Neural progenitor cell (in vitro differentiated cells): ENCODE measurements around the gene ANKS3. TPM values are rescaled to one million over a fixed set of nuclear protein-coding genes. Genes with fewer than 3 reads are reported as not detected.

Experiments
- DNase-seq: peaks from one replicate; pipeline ENCODE4 v3.0.0-alpha.2; 2016; ENCODE audit warnings: low spot score
- H2AFZ ChIP-seq: fragments of 200-600 bp; sonication (generic); replicated peaks from 2 replicates; pipeline ENCODE4 v1.6.1; 2016; ENCODE audit warnings: antibody characterized with exemption
- H3F3A ChIP-seq: fragments of 200-600 bp; sonication (generic); 2 replicates; pipeline ENCODE4 v1.6.1; 2016; ENCODE audit warnings: antibody characterized with exemption, low read depth
- H3K27ac ChIP-seq: fragments of 200-600 bp; sonication (generic); 2 replicates; pipeline ENCODE4 v1.5.1; 2016; ENCODE audit warnings: mild to moderate bottlenecking
- H3K27me3 ChIP-seq: fragments of 200-600 bp; sonication (generic); 2 replicates; pipeline ENCODE4 v1.6.1; 2016; ENCODE audit warnings: mild to moderate bottlenecking, moderate library complexity
- H3K36me3 ChIP-seq: fragments of 200-600 bp; sonication (generic); 2 replicates; pipeline ENCODE4 v1.5.1; 2016
- H3K4me1 ChIP-seq: fragments of 200-600 bp; sonication (generic); 2 replicates; pipeline ENCODE4 v1.6.1; 2016; ENCODE audit warnings: mixed run types
- H3K4me2 ChIP-seq: fragments of 200-600 bp; sonication (generic); 2 replicates; pipeline ENCODE4 v1.6.1; 2016
- H3K4me3 ChIP-seq: fragments of 200-600 bp; sonication (generic); 2 replicates; pipeline ENCODE4 v1.5.1; 2016
- H3K79me2 ChIP-seq: fragments of 200-600 bp; sonication (generic); 2 replicates; pipeline ENCODE4 v1.6.1; 2016; ENCODE audit warnings: low read depth
- H3K9ac ChIP-seq: fragments of 200-600 bp; sonication (generic); 2 replicates; pipeline ENCODE4 v1.6.1; 2016
- H3K9me3 ChIP-seq: fragments of 200-600 bp; sonication (generic); 2 replicates; pipeline ENCODE4 v1.5.1; 2016; ENCODE audit warnings: low read depth
- H4K20me1 ChIP-seq: fragments of 200-600 bp; sonication (generic); 2 replicates; pipeline ENCODE4 v1.6.1; 2016; ENCODE audit warnings: low read depth
- H3K27ac Mint-ChIP-seq: 3 replicates; pipeline ENCODE4 v1.8.0; 2021; ENCODE audit warnings: mixed read lengths
- H3K27me3 Mint-ChIP-seq: 2 replicates; pipeline ENCODE4 v1.8.0; 2022; ENCODE audit warnings: low read depth, mild to moderate bottlenecking, inconsistent platforms, moderate library complexity, mixed read lengths; ENCODE audit not compliant: insufficient read depth
- H3K36me3 Mint-ChIP-seq: 3 replicates; pipeline ENCODE4 v1.8.0; 2021; ENCODE audit warnings: mixed read lengths
- H3K4me1 Mint-ChIP-seq: 3 replicates; pipeline ENCODE4 v1.8.0; 2021; ENCODE audit warnings: mixed read lengths
- H3K4me3 Mint-ChIP-seq: 3 replicates; pipeline ENCODE4 v1.8.0; 2021; ENCODE audit warnings: mild to moderate bottlenecking, moderate library complexity, mixed read lengths
- H3K9me3 Mint-ChIP-seq: 3 replicates; pipeline ENCODE4 v1.8.0; 2020; ENCODE audit warnings: mixed read lengths
- EZH2 ChIP-seq: fragments of 200-600 bp; sonication (generic); IDR thresholded peaks from 2 replicates; pipeline ENCODE4 v1.6.1; 2017; ENCODE audit warnings: antibody characterized with exemption, mild to moderate bottlenecking, moderate library complexity
- EZH2phosphoT487 ChIP-seq: fragments of 200-600 bp; sonication (generic); IDR thresholded peaks from 2 replicates; pipeline ENCODE4 v1.6.1; 2017; ENCODE audit warnings: antibody characterized with exemption
- total RNA-seq: library from RNA; depleted of rRNA; stranded (reverse); fragments of >200 nt; gene quantifications from 2 replicates; pipeline ENCODE4 v1.2.3, GENCODE V29; 2015; ENCODE audit warnings: low replicate concordance
- TF ChIP-seq, protein P1 (sequence below): fragments of 200-600 bp; sonication (generic); IDR thresholded peaks from 2 replicates; pipeline ENCODE4 v1.5.1; 2017; ENCODE audit warnings: antibody characterized with exemption, mild to moderate bottlenecking

Gene ANKS3
- total RNA-seq, 1 donor from 2014 or later, result 20.6 TPM

DNA sequence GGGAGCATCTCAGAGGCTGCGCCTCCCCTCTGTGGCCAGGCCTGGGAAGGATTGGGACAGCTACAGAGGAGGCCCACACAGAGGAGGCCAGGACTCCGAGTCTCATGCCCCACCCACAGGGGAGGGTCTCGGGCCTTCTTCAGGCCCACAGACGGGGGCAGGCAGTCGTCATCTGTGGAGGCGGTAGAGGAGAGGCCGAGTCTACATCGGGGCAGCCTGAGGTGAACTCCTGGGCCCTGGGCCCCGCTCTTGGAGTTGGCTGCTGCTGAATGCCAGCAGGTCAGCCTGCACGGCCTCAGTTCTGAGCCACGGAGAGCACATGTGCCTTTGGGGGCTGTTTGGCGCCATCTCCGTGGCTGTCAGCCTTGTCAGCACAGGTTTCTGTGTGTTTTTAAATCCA is 48.8 kb downstream of the ANKS3 start:
- Mint-ChIP-seq H3K4me1 (no peaks in the 10 kb centered on the region), H3K27ac (no peak overlapping the region), H3K4me3 (no peak overlapping the region), H3K27me3 (peaks cover 4% of the 10 kb centered on the region), H3K9me3 (no peaks in the 10 kb centered on the region), H3K36me3 (peaks cover 4% of the 10 kb centered on the region)
- Histone ChIP-seq H4K20me1 (no peaks in the 10 kb centered on the region), H3K9ac (no peak overlapping the region), H3K79me2 (no peaks in the 10 kb centered on the region), H2AFZ (no peak overlapping the region), H3F3A (no peaks in the 10 kb centered on the region), H3K9me3 (no peaks in the 10 kb centered on the region), H3K4me3 (no peak overlapping the region), H3K27me3 (no peaks in the 10 kb centered on the region), H3K4me1 (no peaks in the 10 kb centered on the region), H3K36me3 (no peaks in the 10 kb centered on the region), H3K27ac (no peak overlapping the region), H3K4me2 (no peak overlapping the region)
- TF ChIP-seq EZH2phosphoT487, result no peak
- no peak for TF ChIP-seq EZH2
- TF ChIP-seq, protein P1, sequence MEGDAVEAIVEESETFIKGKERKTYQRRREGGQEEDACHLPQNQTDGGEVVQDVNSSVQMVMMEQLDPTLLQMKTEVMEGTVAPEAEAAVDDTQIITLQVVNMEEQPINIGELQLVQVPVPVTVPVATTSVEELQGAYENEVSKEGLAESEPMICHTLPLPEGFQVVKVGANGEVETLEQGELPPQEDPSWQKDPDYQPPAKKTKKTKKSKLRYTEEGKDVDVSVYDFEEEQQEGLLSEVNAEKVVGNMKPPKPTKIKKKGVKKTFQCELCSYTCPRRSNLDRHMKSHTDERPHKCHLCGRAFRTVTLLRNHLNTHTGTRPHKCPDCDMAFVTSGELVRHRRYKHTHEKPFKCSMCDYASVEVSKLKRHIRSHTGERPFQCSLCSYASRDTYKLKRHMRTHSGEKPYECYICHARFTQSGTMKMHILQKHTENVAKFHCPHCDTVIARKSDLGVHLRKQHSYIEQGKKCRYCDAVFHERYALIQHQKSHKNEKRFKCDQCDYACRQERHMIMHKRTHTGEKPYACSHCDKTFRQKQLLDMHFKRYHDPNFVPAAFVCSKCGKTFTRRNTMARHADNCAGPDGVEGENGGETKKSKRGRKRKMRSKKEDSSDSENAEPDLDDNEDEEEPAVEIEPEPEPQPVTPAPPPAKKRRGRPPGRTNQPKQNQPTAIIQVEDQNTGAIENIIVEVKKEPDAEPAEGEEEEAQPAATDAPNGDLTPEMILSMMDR, result no peak
- no peak for DNase-seq

DNA sequence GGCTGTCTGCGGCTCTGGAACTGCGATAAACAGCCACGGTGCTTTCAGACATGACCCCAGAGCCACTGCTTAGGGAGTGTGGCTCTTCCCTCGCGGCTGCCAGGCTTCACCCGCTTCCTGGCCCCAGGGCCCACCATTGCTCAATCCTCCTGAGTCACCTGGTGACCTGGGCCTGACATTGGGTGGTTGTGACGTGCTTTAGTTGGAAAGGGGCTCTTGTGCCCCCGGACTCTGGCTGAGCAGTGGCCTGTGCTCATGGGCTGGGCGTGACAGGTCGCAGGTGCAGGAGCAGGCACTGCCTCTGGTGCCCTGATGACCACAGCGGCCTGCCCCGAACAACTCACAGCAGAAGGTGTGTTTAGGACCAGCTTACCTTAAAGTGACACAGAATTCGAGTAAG is 49.3 kb downstream of the ANKS3 start:
- H3K4me1 ChIP-seq, result no peaks in the 10 kb centered on the region
- H3K36me3 ChIP-seq, result no peaks in the 10 kb centered on the region
- DNase-seq, result no peak
- H3K27me3 ChIP-seq, result no peaks in the 10 kb centered on the region
- Mint-ChIP-seq H3K4me1 (no peaks in the 10 kb centered on the region), H3K27ac (no peak overlapping the region), H3K4me3 (no peak overlapping the region), H3K27me3 (peaks cover 4% of the 10 kb centered on the region), H3K9me3 (no peaks in the 10 kb centered on the region), H3K36me3 (peaks cover 4% of the 10 kb centered on the region)
- H3K9ac ChIP-seq, result no peak overlapping the region
- no peak overlapping the region for H2AFZ ChIP-seq
- H3K4me2 ChIP-seq, result no peak overlapping the region
- no peaks in the 10 kb centered on the region for H3K9me3 ChIP-seq
- no peak overlapping the region for H3K4me3 ChIP-seq
- no peaks in the 10 kb centered on the region for H4K20me1 ChIP-seq
- no peak overlapping the region for H3K27ac ChIP-seq
- no peaks in the 10 kb centered on the region for H3K79me2 ChIP-seq
- no peaks in the 10 kb centered on the region for H3F3A ChIP-seq
- TF ChIP-seq, protein P1, result no peak
- TF ChIP-seq EZH2phosphoT487 (no peak), EZH2 (no peak)

DNA sequence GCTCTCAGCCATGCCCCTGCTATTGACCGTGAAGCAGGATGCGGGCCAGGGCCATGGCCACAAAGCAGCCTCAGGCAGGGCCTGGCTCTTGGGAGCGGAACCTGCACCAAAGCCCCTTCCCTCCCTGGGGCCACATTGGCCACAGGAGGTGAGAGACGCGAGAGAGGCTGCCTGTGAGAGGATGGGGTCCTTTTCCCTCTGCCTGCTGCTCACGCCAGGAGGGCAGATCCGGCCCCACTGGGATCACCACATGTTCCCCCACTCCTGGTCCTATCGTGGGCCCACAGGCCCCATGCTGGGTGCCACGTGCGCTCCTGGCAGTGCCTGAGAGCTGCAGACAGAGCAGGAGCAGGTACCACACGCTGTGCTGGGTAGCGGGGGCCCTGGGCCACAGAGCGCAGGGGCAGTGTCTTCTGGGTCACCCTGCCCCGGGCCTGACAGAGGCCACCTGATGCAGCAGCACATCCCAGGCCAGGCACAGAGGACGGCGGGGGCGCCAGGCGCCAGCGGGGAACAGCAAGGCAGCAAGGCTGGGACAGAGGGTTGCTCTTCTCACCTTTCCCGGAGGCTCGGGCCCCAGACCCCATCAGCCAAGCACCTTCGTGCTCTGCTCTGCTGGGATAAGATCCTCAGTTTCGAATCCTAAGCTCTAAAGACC is 49.9 kb downstream of the ANKS3 start:
- Mint-ChIP-seq H3K27ac (no peak overlapping the region), H3K4me1 (no peaks in the 10 kb centered on the region), H3K4me3 (no peak overlapping the region), H3K27me3 (peaks cover 2% of the 10 kb centered on the region), H3K36me3 (peaks cover 4% of the 10 kb centered on the region), H3K9me3 (no peaks in the 10 kb centered on the region)
- H3K27ac ChIP-seq, result no peak overlapping the region
- no peak overlapping the region for H2AFZ ChIP-seq
- no peaks in the 10 kb centered on the region for H3K36me3 ChIP-seq
- no peak overlapping the region for H3K4me2 ChIP-seq
- no peaks in the 10 kb centered on the region for H3K9me3 ChIP-seq
- no peaks in the 10 kb centered on the region for H3K4me1 ChIP-seq
- H4K20me1 ChIP-seq, result no peaks in the 10 kb centered on the region
- H3F3A ChIP-seq, result no peaks in the 10 kb centered on the region
- H3K4me3 ChIP-seq, result no peak overlapping the region
- H3K27me3 ChIP-seq, result no peaks in the 10 kb centered on the region
- no peak overlapping the region for H3K9ac ChIP-seq
- TF ChIP-seq EZH2phosphoT487, result no peak
- no peak for TF ChIP-seq EZH2
- TF ChIP-seq, protein P1, result no peak
- no peaks in the 10 kb centered on the region for H3K79me2 ChIP-seq
- no peak for DNase-seq
